Vagina (tissue), 2 donors: ENCODE results near the gene NF2.

Experiments
- POLR2A ChIP-seq, 2 donors: fragments of 450-650 bp; IDR thresholded peaks; one replicate each; pipeline ENCODE4 v1.6.1; 2017; ENCODE audit warnings: antibody characterized with exemption in 2 of 2, mild to moderate bottlenecking in 2 of 2, moderate library complexity in 2 of 2
- TF ChIP-seq, protein P1 (sequence below), 3 experiments: fragments of 450-650 bp in 2 of 3; fragments of 200-600 bp in 1 of 3; sonication (generic) in 1 of 3; IDR thresholded peaks; one replicate each; pipeline ENCODE4 v1.5.1; 2017 to 2019; ENCODE audit warnings: antibody characterized with exemption in 3 of 3, mild to moderate bottlenecking in 2 of 3, moderate library complexity in 2 of 3

DNA sequence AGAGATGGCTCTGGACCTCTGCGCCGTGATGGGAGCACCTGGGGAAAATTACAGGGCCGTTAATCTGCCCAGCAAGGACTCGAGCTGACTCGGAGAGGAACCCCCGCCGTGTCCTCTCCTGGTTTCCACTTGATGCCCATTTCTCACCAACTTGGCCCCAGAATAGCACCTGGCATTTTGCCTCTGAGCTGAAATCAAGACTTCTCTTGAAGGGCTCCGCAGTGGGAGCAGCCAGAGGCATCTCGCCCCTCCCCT is 97.4 kb downstream of the NF2 start:
- TF ChIP-seq POLR2A (IDR thresholded peaks at IDR 0.05) = no peak
- TF ChIP-seq, protein P1, sequence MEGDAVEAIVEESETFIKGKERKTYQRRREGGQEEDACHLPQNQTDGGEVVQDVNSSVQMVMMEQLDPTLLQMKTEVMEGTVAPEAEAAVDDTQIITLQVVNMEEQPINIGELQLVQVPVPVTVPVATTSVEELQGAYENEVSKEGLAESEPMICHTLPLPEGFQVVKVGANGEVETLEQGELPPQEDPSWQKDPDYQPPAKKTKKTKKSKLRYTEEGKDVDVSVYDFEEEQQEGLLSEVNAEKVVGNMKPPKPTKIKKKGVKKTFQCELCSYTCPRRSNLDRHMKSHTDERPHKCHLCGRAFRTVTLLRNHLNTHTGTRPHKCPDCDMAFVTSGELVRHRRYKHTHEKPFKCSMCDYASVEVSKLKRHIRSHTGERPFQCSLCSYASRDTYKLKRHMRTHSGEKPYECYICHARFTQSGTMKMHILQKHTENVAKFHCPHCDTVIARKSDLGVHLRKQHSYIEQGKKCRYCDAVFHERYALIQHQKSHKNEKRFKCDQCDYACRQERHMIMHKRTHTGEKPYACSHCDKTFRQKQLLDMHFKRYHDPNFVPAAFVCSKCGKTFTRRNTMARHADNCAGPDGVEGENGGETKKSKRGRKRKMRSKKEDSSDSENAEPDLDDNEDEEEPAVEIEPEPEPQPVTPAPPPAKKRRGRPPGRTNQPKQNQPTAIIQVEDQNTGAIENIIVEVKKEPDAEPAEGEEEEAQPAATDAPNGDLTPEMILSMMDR (IDR thresholded peaks at IDR 0.05) = no peak
